GM12801 (cell line): ENCODE data around the gene MROH8.

Experiments
- CTCF ChIP-seq: IDR thresholded peaks from one replicate; pipeline ENCODE4 v1.5.1; 2011; ENCODE audit warnings: control low read depth; ENCODE audit not compliant: insufficient read length; ENCODE audit errors: extremely low read depth

Gene MROH8

DNA sequence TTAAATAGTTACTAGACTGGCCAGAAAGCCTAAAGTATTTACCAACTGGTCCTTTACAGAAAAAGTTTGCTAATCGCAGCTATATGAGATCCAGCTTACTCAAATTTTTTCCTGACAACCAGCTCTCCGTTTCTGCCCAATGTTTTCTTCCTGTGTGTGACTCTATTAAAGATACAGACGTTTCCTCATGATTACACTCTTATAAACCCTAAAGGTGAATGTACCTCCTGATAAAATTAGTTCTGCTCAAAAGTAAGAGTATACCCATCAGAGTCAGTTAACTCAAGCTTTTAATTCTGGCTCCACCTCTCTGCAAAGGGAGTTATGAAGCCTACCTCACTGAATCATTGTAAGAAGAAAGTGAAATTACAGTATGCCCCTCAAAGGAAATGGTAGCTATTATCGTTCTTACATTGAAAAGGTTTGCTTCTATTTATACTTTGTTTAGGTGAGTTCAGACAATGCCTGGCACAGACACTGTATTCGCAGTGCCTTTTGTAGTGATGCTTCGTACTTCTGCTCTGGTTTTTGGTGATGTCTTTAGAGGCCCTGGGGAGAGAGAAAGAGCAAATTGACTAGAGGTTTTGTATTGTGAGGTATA is 10.2 kb upstream of the MROH8 start:
- TF ChIP-seq CTCF = no peak

- no peak for TF ChIP-seq CTCF
Measured at GRCh38 chr20:37188787-37189186, 9.4 kb upstream of the MROH8 start.

DNA sequence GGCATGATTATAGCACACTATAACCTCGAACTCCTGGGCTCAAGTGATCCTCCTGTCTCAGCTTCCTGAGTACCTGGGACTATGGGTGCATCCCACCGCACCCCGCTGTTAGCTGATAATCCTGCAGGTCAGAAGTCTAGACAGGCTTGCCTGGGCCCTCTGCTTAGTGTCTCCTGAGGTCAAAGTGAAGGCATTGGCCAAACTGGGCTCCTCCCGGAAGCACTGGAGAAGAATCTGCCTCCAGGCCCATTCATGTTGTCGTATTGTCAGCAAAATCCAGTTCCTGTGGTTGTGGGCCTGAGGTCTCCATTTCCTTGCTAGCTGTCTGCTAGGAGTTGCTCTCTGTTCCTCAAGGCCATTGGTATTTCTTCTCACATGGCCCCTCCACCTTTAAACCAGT is 6.3 kb upstream of the MROH8 start:
- no peak for TF ChIP-seq CTCF

DNA sequence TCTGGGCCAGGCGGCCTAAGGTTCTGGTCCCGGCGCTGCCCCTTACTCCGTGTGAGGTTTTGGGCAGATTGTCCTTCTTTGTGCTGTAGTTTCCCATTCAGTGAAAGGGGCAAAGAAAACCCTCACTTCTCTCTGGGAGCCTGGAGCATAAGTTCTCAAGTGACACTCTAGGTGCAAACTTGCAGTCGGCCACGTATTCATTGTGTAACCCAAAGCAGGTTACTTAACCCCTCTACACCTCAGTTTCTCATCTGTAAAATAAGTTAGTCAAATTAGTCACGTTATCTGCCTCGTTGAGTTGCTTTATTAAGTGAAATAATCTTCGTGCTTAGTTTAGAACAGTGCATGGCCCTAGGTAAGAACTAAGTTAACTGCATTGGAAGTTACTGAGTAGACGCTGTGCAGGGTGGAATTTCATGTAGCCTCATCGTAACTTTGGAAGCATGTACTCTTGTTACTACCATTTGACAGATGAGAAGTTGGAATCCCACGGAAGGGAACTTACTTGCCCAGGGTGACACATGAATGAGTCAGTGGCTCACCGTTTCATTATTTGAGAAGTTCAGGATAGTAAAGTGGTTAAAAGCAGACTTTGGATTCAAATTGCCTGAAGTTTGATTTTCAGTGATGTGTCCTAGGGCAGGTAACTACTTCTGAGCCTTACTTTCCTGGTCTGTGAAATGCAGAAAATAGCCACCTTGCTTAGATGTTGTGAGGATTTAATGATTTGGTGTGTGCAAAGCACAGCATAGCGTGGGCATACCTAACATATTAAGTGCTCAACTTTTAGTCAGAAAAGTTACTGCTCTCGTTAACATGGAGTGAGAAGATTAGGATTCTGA is 556 bp upstream of the MROH8 start:
- TF ChIP-seq CTCF = no peak

- no peak for TF ChIP-seq CTCF
Measured at GRCh38 chr20:37172836-37173235, 6.5 kb downstream of the MROH8 start.

DNA sequence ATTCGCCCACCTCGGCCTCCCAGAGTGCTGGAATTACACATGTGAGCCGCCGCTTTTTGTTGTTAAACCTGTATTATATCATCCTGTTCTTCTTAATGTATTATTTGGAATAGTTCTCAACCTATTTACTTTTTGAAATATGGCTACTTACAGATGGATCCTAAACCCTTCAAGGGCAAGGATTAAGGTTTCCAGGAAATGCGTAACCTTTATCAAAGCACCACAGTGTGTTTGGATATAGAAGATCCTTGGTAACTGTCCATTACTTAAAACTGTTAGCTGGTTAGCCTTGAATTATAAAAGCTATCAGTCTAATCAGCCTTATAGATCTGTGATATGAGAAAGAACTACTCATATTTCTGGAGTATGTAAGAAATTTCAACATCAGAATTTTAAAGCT is 12.5 kb downstream of the MROH8 start:
- no peak for TF ChIP-seq CTCF

DNA sequence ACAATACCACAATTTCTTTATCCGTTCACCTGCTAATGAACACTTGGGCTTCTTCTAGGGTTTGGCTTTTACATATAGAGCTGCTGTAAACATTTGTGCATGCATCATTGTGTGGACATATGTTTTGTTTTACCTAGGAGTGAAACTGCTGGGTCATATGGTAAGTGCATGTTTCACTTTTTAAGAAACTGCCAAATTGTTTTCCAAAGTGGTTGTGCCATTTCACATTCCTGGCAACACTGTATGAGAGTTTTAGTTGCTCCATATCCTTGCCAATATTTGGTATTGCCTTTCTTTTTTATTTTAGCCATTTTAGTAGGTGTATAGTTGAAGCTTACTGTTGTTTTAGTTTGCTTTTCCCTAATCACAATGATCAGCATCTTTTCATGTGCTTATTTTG is 14.3 kb downstream of the MROH8 start:
- no peak for TF ChIP-seq CTCF
